AG04449 (cell line): ENCODE measurements around the gene EXD3.

ENCODE experiments used
- CTCF ChIA-PET: fragments of 350-600 bp; formaldehyde crosslinking; extraction: SDS; loops from one replicate; lab custom pipeline; 2021; ENCODE audit warnings: antibody characterized with exemption; lab: Yijun Ruan, JAX
- POLR2A ChIA-PET: fragments of 400-600, 350-600 bp; formaldehyde crosslinking; extraction: SDS; loops from one replicate; lab custom pipeline; 2020; ENCODE audit warnings: antibody characterized with exemption, inconsistent platforms; lab: Yijun Ruan, JAX
- DNase-seq: peaks from one replicate; pipeline ENCODE4 v3.0.0-alpha.2; 2010; ENCODE audit warnings: low read depth, low spot score
- H3K4me3 ChIP-seq: 2 replicates; pipeline ENCODE4 v1.5.1; 2011; ENCODE audit warnings: low read depth, mild to moderate bottlenecking, control low read depth, low read length
- TF ChIP-seq, protein P1 (sequence below): IDR thresholded peaks from one replicate; pipeline ENCODE4 v1.5.1; 2011; ENCODE audit warnings: mild to moderate bottlenecking, moderate library complexity, low read length, control low read depth, inconsistent platforms; ENCODE audit not compliant: insufficient read depth; ENCODE audit errors: missing control alignments

Gene EXD3

DNA sequence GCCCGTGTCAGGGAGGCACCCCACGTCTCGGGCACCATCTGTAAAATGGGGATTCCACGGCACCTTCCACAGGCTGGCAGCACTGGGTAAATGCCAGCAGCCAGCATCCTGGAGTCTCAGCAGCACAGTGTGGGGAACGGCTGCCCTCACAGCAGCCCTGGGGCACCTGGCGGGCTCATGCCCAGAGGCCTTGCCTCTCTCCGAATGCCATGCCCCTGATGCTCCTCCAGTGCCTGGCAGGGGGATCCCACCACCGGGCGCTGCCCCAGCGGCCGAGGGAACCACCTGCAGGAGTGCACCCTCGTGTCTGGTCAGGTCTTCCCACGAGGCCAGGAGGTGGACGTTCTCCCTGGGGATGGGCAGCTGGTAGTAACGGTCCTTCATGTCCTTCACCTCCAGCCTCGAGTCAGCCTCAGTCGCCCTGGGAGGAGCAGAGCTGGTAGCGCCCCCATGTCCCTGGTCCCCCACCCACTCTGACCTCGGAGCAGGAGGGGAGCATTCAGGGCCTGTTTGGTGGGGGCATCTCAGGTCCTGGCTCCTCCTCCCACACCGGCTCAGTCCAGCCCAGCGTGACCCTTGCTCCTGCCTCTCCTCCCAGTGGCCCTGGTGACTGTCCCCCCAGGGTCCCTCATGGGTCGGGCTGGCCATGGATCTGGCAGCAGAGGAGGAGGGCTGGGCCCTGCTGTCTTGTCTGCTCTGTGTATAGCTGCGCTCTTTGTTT lies 71.0 kb downstream of the EXD3 start:
- TF ChIP-seq, protein P1, sequence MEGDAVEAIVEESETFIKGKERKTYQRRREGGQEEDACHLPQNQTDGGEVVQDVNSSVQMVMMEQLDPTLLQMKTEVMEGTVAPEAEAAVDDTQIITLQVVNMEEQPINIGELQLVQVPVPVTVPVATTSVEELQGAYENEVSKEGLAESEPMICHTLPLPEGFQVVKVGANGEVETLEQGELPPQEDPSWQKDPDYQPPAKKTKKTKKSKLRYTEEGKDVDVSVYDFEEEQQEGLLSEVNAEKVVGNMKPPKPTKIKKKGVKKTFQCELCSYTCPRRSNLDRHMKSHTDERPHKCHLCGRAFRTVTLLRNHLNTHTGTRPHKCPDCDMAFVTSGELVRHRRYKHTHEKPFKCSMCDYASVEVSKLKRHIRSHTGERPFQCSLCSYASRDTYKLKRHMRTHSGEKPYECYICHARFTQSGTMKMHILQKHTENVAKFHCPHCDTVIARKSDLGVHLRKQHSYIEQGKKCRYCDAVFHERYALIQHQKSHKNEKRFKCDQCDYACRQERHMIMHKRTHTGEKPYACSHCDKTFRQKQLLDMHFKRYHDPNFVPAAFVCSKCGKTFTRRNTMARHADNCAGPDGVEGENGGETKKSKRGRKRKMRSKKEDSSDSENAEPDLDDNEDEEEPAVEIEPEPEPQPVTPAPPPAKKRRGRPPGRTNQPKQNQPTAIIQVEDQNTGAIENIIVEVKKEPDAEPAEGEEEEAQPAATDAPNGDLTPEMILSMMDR, result no peak
- H3K4me3 ChIP-seq, result no peak overlapping the region
- ChIA-PET POLR2A (no interaction called here), CTCF (no interaction called here)
- DNase-seq, result no peak

DNA sequence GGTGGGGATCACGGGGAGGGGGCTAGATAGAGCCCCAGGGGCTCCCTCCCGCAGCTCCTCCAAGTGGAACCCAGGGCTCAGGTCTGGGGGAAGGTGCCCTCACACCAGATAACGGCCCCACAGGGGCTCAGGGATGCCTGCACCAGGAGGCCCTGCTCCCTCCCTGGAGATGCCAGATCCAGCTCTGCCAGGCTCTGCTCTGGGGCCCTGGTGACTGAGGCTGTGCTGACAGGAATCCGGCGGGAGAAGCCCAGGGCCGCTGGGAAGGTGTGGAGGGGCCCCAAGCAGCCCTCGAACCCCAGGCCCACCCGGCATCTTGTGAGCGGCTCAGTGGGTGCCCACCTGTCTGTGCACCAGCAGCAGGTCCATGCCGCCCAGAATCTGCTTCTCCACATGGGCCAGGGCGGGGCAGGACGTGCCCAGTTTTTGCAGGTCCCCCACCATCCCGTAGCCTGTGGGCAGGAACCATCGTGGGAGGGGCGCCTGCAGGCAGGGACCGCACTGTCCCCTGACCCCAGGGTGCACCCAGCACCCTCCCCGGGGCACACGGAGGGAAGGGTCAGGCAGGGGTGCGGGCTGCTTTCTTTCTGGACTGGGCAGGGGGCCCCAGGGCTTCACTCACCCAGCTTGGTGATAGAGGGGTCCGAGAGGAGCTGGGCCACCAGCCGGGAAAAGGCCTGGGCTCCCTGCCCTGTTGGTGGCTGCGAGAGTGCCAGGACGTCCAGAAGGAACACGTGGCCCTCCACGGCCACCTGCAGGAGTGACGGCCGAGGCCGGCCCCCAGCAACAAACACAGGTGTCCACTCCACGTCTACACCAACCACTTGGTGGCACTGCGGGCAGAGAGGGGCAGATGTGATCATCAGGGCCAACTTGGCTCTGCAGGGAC lies 72.0 kb downstream of the EXD3 start:
- TF ChIP-seq, protein P1, result no peak
- ChIA-PET CTCF (no interaction called here), POLR2A (no interaction called here)
- H3K4me3 ChIP-seq, result no peak overlapping the region
- no peak for DNase-seq

DNA sequence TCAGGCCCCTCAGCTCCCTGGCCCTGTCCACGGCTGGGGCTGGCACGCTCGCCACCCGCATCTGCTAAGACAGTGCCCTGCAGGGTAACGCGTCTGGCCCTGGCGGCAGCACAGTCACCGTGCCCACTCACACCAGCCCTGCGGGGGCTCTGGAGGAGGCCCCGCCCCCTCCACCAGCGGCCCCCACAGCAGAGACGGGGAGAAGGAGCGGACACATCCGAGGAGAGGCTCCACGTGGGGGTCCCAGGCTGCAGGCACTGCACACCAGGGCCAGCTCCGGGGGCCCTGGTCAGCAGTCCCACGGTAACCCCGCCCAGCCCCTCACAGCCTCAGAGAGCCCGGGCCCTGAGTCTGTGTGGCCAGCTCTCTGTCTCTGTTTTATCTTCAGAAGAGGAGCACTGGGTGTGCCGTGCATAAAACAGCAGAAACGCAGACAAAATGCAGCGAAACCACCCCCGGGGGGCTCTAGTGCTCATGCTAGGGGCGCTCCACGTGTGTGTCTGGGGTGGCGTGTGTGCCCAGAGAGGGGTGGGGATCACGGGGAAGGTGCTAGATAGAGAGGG lies 73.4 kb downstream of the EXD3 start:
- no peak overlapping the region for H3K4me3 ChIP-seq
- ChIA-PET CTCF (no interaction called here), POLR2A (no interaction called here)
- no peak for DNase-seq
- TF ChIP-seq, protein P1, result no peak

DNA sequence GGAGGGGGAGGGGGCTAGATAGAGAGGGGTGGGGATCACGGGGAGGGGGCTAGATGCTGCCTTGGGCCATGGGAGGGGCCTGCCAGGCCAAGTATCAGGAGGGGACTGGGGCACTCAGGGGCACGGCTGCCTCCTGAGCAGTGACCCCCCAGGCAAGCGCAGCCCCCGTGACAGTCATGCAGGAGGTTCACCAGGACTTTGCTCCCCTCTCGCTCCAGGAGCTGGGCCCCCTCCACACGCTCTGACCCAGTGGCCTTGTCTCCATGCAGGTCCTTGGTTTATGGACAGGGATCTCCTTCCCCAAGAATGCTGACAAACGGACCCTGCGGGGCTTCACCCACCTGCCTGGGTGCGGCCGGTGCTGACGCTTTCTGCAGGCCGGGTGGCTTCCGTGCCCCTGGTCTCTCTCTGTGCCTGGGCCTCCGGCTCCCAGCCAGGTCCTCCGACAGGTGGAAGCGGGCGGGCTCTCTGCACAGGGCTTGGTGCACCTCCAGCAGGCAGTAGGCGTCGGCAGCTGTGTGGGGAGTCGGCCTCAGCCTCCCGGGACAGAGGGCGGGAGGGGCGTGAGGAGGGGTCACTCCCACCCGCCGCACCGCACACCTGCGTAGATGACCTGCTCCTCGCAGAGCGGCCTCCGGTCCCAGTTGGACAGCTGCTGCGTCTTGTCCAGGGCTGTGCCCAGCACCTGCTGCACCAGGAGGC lies 74.0 kb downstream of the EXD3 start:
- TF ChIP-seq, protein P1, result no peak
- no peak overlapping the region for H3K4me3 ChIP-seq
- ChIA-PET POLR2A (no interaction called here), CTCF (no interaction called here)
- DNase-seq, result no peak

DNA sequence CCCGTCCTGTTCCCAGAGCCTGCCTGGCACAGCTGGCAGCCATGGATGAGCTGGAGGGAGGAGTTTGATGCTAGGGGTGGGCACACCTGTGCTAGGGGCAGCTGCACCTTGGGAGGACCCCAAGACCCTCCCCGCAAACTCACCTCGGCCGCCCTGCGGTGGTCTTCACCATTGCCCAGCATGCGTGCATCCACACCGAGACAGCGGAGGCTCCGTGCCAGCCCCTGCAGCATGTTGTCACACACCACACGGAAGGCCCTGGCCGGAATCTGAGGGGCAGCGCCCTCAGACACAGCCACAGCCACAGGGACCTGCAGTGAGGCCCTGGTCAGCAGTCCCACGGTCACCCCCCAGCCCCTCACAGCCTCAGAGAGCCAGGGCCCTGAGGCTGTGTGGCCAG lies 75.0 kb downstream of the EXD3 start:
- DNase-seq, result no peak
- CTCF ChIA-PET, result interaction anchor here (0.6 kb wide), 1 partner anchor 74 kb away, joined by 3 read pairs; no protein-coding TSS in a partner anchor
- POLR2A ChIA-PET, result no interaction called here
- no peak overlapping the region for H3K4me3 ChIP-seq
- TF ChIP-seq, protein P1, result no peak
